Activated T-helper 17 cell treated with anti-CD3 and anti-CD28 coated beads, Interleukin-2, amount 50 U/mL, for 72 hours (primary cell): ENCODE data around the gene MAPT. TPM values are rescaled to one million over a fixed set of nuclear protein-coding genes. Genes with fewer than 3 reads are reported as not detected.
"Not testable (repeated sequence)": the region's sequence is repeated elsewhere in the genome, so short reads cannot be mapped to it uniquely, and the experiment has no call there.

Experiments
- ATAC-seq: fragments of 150-1000 bp; cut with Tn5 transposase; replicated peaks from 2 replicates; pipeline ENCODE4 v1.10.0; 2021; ENCODE audit warnings: mild to moderate bottlenecking, moderate library complexity
- H3K27ac Mint-ChIP-seq: one replicate; pipeline ENCODE4 v1.8.0; 2022; ENCODE audit warnings: mixed read lengths
- H3K27me3 Mint-ChIP-seq: one replicate; pipeline ENCODE4 v1.8.0; 2022; ENCODE audit warnings: mixed read lengths
- H3K36me3 Mint-ChIP-seq: one replicate; pipeline ENCODE4 v1.8.0; 2022; ENCODE audit warnings: low read depth, mild to moderate bottlenecking, mixed read lengths
- H3K4me1 Mint-ChIP-seq: one replicate; pipeline ENCODE4 v1.8.0; 2022; ENCODE audit warnings: mixed read lengths
- H3K4me3 Mint-ChIP-seq: one replicate; pipeline ENCODE4 v1.8.0; 2022; ENCODE audit warnings: mild to moderate bottlenecking, mixed read lengths
- H3K9me3 Mint-ChIP-seq: one replicate; pipeline ENCODE4 v1.8.0; 2022; ENCODE audit warnings: mixed read lengths
- total RNA-seq, 2 donors: library from RNA; stranded (reverse); gene quantifications; one replicate each; pipeline ENCODE4 v1.2.3, GENCODE V29; 2022

The MAPT gene
- total RNA-seq, 2 donors from 2014 or later: 0.63 to 4.9 TPM

GRCh38 chr17:45952814-45953320, 58.5 kb downstream of the MAPT start:
- ATAC-seq: no peak
- Mint-ChIP-seq H3K36me3 (no peaks in the 10 kb centered on the region), H3K4me3 (no peak overlapping the region), H3K9me3 (no peaks in the 10 kb centered on the region), H3K27ac (no peak overlapping the region), H3K27me3 (peaks cover 15% of the 10 kb centered on the region), H3K4me1 (no peaks in the 10 kb centered on the region)

DNA sequence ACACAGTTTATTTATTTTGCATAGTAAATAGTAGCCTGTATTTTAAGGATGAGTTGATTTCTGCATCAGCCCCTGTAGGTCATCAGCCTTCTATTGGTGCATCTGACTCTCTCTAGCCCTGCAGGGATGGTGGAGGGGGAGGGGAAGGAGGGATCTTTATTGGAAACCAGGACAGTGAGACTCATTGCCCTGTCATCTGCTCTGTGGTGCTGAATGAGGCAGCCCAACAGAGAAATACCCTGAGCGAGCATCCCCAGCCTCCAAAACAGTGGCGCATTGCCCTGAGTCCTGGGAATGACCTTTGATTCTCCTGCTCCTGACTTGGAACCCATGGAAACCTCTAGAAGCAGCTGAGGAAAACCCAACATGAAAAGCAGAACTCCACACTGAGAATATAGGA, 59.2 kb downstream of the MAPT start:
- no peak for ATAC-seq
- Mint-ChIP-seq H3K4me3 (no peak overlapping the region), H3K27ac (no peak overlapping the region), H3K9me3 (no peaks in the 10 kb centered on the region), H3K27me3 (peaks cover 15% of the 10 kb centered on the region), H3K36me3 (no peaks in the 10 kb centered on the region), H3K4me1 (no peaks in the 10 kb centered on the region)

GRCh38 chr17:45954914-45955313, 60.6 kb downstream of the MAPT start:
- no peaks in the 10 kb centered on the region for H3K9me3 Mint-ChIP-seq
- no peak for ATAC-seq
- H3K36me3 Mint-ChIP-seq: no peaks in the 10 kb centered on the region
- H3K4me3 Mint-ChIP-seq: no peak overlapping the region
- H3K4me1 Mint-ChIP-seq: no peaks in the 10 kb centered on the region
- H3K27ac Mint-ChIP-seq: no peak overlapping the region
- H3K27me3 Mint-ChIP-seq: peaks cover 10% of the 10 kb centered on the region

- H3K36me3 Mint-ChIP-seq: no peaks in the 10 kb centered on the region
- no peaks in the 10 kb centered on the region for H3K4me1 Mint-ChIP-seq
- peaks cover 10% of the 10 kb centered on the region for H3K27me3 Mint-ChIP-seq
- no peak overlapping the region for H3K4me3 Mint-ChIP-seq
- no peak for ATAC-seq
- H3K9me3 Mint-ChIP-seq: no peaks in the 10 kb centered on the region
- no peak overlapping the region for H3K27ac Mint-ChIP-seq
These were observed 61.0 kb downstream of the MAPT start for GRCh38 chr17:45955326-45955725.

DNA sequence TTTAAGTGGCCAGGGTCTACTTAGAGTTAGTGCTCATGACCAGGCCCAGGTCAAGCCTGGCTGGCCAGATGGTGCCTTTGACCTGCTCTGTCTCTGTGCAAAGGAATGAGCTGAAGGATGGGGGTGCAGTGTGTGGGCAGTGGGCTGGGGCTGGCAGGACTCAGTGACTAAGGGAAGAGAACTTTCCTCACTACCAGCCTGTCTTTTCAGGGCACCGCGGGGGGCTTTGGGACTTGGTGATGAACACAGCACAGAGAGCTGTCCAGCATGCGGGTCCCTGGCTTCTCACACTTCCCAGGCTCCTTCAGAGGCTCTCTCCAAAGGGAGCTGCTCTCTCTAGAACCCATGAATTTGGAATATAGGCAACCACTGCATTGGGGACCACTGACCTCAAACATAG, 61.7 kb downstream of the MAPT start:
- no peaks in the 10 kb centered on the region for H3K9me3 Mint-ChIP-seq
- peaks cover 6% of the 10 kb centered on the region for H3K27me3 Mint-ChIP-seq
- no peaks in the 10 kb centered on the region for H3K36me3 Mint-ChIP-seq
- ATAC-seq: no peak
- H3K4me1 Mint-ChIP-seq: no peaks in the 10 kb centered on the region
- no peak overlapping the region for H3K4me3 Mint-ChIP-seq
- H3K27ac Mint-ChIP-seq: no peak overlapping the region

DNA sequence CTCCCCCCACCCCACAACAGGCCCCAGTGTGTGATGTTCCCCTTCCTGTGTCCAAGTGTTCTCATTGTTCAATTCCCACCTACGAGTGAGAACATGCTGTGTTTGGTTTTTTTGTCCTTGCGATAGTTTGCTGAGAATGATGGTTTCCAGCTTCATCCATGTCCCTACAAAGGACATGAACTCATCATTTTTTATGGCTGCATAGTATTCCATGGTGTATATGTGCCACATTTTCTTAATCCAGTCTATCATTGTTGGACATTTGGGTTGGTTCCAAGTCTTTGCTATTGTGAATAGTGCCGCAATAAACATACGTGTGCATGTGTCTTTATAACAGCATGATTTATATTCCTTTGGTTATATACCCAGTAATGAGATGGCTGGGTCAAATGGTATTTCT, 62.4 kb downstream of the MAPT start:
- not testable (repeated sequence) for H3K27ac Mint-ChIP-seq, H3K36me3 Mint-ChIP-seq, ATAC-seq, H3K9me3 Mint-ChIP-seq, H3K4me1 Mint-ChIP-seq, H3K4me3 Mint-ChIP-seq, H3K27me3 Mint-ChIP-seq

- Mint-ChIP-seq H3K27ac (no peak overlapping the region), H3K36me3 (no peaks in the 10 kb centered on the region), H3K4me1 (no peaks in the 10 kb centered on the region), H3K9me3 (no peaks in the 10 kb centered on the region), H3K4me3 (no peak overlapping the region), H3K27me3 (no peaks in the 10 kb centered on the region)
- no peak for ATAC-seq
These were observed 64.0 kb downstream of the MAPT start for GRCh38 chr17:45958307-45958706.

- no peaks in the 10 kb centered on the region for H3K4me1 Mint-ChIP-seq
- H3K36me3 Mint-ChIP-seq: no peaks in the 10 kb centered on the region
- no peak overlapping the region for H3K27ac Mint-ChIP-seq
- H3K4me3 Mint-ChIP-seq: no peak overlapping the region
- no peaks in the 10 kb centered on the region for H3K9me3 Mint-ChIP-seq
- no peaks in the 10 kb centered on the region for H3K27me3 Mint-ChIP-seq
- ATAC-seq: no peak
These were observed 64.8 kb downstream of the MAPT start for GRCh38 chr17:45958994-45959665.

DNA sequence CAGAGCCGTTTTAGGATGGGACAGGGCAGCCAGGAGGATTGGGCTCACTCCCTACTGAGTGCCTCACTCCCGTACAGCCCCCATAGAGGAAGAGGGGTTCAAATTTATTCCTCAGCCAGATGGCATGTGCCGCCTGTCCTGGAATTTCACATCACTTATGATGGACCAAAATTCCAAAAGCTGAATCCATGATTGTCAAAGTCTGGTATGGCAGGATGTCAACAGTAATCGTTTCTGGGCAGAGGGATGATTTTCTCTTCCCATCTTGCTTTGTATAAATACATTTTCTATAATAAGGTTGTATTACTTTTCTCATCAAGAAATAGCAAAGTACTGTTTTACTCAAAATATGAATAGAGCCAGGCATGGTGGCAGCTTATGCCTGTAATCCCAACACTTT, 66.0 kb downstream of the MAPT start:
- Mint-ChIP-seq H3K27ac (no peak overlapping the region), H3K4me3 (no peak overlapping the region), H3K27me3 (no peaks in the 10 kb centered on the region), H3K36me3 (no peaks in the 10 kb centered on the region), H3K9me3 (no peaks in the 10 kb centered on the region), H3K4me1 (no peaks in the 10 kb centered on the region)
- no peak for ATAC-seq

GRCh38 chr17:45961206-45961605, 66.9 kb downstream of the MAPT start:
- no peak overlapping the region for H3K27ac Mint-ChIP-seq
- H3K4me1 Mint-ChIP-seq: no peaks in the 10 kb centered on the region
- H3K9me3 Mint-ChIP-seq: no peaks in the 10 kb centered on the region
- no peak overlapping the region for H3K4me3 Mint-ChIP-seq
- H3K36me3 Mint-ChIP-seq: no peaks in the 10 kb centered on the region
- H3K27me3 Mint-ChIP-seq: no peaks in the 10 kb centered on the region
- no peak for ATAC-seq

DNA sequence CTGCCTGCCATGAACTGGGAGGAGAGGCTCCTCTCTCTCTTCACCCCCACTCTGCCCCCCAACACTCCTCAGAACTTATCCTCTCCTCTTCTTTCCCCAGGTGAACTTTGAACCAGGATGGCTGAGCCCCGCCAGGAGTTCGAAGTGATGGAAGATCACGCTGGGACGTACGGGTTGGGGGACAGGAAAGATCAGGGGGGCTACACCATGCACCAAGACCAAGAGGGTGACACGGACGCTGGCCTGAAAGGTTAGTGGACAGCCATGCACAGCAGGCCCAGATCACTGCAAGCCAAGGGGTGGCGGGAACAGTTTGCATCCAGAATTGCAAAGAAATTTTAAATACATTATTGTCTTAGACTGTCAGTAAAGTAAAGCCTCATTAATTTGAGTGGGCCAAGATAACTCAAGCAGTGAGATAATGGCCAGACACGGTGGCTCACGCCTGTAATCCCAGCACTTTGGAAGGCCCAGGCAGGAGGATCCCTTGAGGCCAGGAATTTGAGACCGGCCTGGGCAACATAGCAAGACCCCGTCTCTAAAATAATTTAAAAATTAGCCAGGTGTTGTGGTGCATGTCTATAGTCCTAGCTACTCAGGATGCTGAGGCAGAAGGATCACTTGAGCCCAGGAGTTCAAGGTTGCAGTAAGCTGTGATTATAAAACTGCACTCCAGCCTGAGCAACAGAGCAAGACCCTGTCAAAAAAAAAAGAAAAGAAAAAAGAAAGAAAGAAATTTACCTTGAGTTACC, 68.0 kb downstream of the MAPT start:
- Mint-ChIP-seq H3K9me3 (no peaks in the 10 kb centered on the region), H3K36me3 (no peaks in the 10 kb centered on the region), H3K4me1 (no peaks in the 10 kb centered on the region), H3K27me3 (no peaks in the 10 kb centered on the region), H3K27ac (no peak overlapping the region), H3K4me3 (no peak overlapping the region)
- no peak for ATAC-seq

DNA sequence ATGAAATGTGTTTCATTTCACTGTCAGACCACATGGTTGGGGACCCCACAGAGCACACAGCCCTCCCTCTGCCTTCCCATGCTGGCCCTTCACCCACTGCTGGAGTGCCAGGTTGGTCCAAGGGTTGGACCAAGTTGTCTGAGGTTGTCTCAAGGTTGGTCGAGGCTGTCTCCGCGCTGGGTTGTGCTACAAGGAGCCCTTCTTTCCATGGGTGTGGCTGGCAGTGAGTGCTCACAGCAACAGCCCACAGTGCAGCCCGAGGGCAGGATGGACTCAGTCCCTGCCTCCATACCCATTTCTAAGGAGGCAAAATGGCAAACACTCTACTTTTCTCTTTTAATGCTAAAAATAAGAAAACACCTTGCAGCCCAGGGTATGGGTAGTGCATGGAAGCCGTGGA, 68.9 kb downstream of the MAPT start:
- Mint-ChIP-seq H3K4me3 (no peak overlapping the region), H3K27me3 (peaks cover 5% of the 10 kb centered on the region), H3K4me1 (no peaks in the 10 kb centered on the region), H3K36me3 (no peaks in the 10 kb centered on the region), H3K27ac (no peak overlapping the region), H3K9me3 (no peaks in the 10 kb centered on the region)
- no peak for ATAC-seq

- ATAC-seq: no peak
- no peak overlapping the region for H3K27ac Mint-ChIP-seq
- H3K9me3 Mint-ChIP-seq: no peaks in the 10 kb centered on the region
- H3K4me3 Mint-ChIP-seq: no peak overlapping the region
- no peaks in the 10 kb centered on the region for H3K4me1 Mint-ChIP-seq
- H3K36me3 Mint-ChIP-seq: no peaks in the 10 kb centered on the region
- peaks cover 5% of the 10 kb centered on the region for H3K27me3 Mint-ChIP-seq
These were observed 69.5 kb downstream of the MAPT start for GRCh38 chr17:45963889-45964288.

DNA sequence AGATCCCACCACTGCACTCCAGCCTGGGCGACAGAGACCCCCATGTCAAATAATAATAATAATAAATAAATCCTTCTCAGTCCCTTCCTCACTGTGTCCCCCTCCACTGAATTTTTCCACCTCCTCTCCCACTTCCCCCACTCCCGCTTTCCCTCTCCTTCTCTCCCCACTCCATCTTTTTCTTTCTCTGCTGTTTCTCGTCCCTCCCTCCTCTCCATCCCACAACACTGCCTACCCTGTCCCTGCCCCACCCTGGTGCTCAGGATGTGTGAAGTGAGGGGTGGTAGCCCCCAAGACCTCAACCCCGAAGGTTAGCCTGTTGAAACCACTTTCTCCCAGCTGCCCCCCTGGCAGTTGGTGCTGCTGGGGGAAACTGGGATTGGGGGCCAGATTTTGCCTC, 70.3 kb downstream of the MAPT start:
- Mint-ChIP-seq H3K27me3 (peaks cover 7% of the 10 kb centered on the region), H3K27ac (no peak overlapping the region), H3K9me3 (no peaks in the 10 kb centered on the region), H3K36me3 (no peaks in the 10 kb centered on the region), H3K4me1 (no peaks in the 10 kb centered on the region), H3K4me3 (no peak overlapping the region)
- no peak for ATAC-seq

GRCh38 chr17:45965812-45966211, 71.5 kb downstream of the MAPT start:
- Mint-ChIP-seq H3K27me3 (peaks cover 11% of the 10 kb centered on the region), H3K4me1 (no peaks in the 10 kb centered on the region), H3K9me3 (no peaks in the 10 kb centered on the region)

More at GRCh38 chr17:45965812-45966211, 71.5 kb downstream of the MAPT start:
- Mint-ChIP-seq H3K4me3 (no peak overlapping the region), H3K27ac (no peak overlapping the region), H3K36me3 (no peaks in the 10 kb centered on the region)
- ATAC-seq: no peak
